HCT116 (cell line): ENCODE measurements around the gene ZBTB3. TPM values are rescaled to one million over a fixed set of nuclear protein-coding genes. Genes with fewer than 3 reads are reported as not detected.
"Not testable (repeated sequence)": the region's sequence is repeated elsewhere in the genome, so short reads cannot be mapped to it uniquely, and the experiment has no call there.

Source experiments
- ATAC-seq: fragments of 200-7000 bp; cut with Tn5 transposase; 2 replicates; pipeline ENCODE4 v1.9.1; 2020; ENCODE audit warnings: mild to moderate bottlenecking, moderate library complexity
- BruUV-seq: library from RNA; stranded (reverse); fragments of 400-500 nt; replicated peaks from 2 replicates; lab custom pipeline; 2021; lab: Mats Ljungman, UMichigan
- CTCF ChIA-PET: fragments of 300-600 bp; sonication (Branson Sonifier 250); formaldehyde crosslinking; loops from one replicate; lab custom pipeline; 2021; ENCODE audit warnings: antibody characterized with exemption; lab: Charles Lee
- POLR2A ChIA-PET: fragments of 300-600, 350-600 bp; sonication (Branson Sonifier 250); formaldehyde crosslinking; loops from one replicate; lab custom pipeline; 2021; ENCODE audit warnings: antibody characterized with exemption; lab: Charles Lee
- RAD21 ChIA-PET, 2 experiments: fragments of 300-600 bp; sonication (Branson Sonifier 250); formaldehyde crosslinking; loops; one replicate each; lab custom pipeline; 2023; ENCODE audit warnings: low total read pairs in 2 of 2; ENCODE audit not compliant: uncharacterized antibody in 2 of 2, unreplicated experiment in 2 of 2, low non-redundant PET in 1 of 2; lab: Charles Lee
- DNase-seq: peaks from one replicate; pipeline ENCODE4 v3.0.0-alpha.2; 2010; ENCODE audit warnings: low read depth, low spot score
- H2AFZ ChIP-seq: fragments of 200-600 bp; shearing (Covaris generic), sonication (generic); 2 replicates; pipeline ENCODE4 v1.6.1; 2017; ENCODE audit warnings: low read depth, mixed run types, mixed read lengths, antibody characterized with exemption, low read length; ENCODE audit not compliant: poor library complexity, severe bottlenecking
- H3K27ac ChIP-seq: 2 replicates; pipeline ENCODE4 v1.5.1; 2012; ENCODE audit warnings: low read depth, low read length
- H3K27me3 ChIP-seq: fragments of 200-600 bp; sonication (generic); 2 replicates; pipeline ENCODE4 v1.6.1; 2016; ENCODE audit warnings: mixed run types, low read length, mixed read lengths; ENCODE audit not compliant: insufficient read depth
- H3K36me3 ChIP-seq, 2 experiments: fragments of 200-500 bp in 1 of 2; fragments of 200-600 bp in 1 of 2; sonication (Bioruptor generic) in 1 of 2; sonication (generic) in 1 of 2; 2 replicates each; pipeline versions ENCODE4 v1.5.1 to v1.6.1; 2014 to 2016; ENCODE audit warnings: low read length in 2 of 2, inconsistent platforms in 1 of 2, mixed read lengths in 1 of 2, mixed run types in 1 of 2; ENCODE audit not compliant: insufficient read depth in 2 of 2, control insufficient read depth in 1 of 2
- H3K4me1 ChIP-seq, 2 experiments: fragments of 200-600 bp in 1 of 2; sonication (generic) in 1 of 2; 2 replicates each; pipeline versions ENCODE4 v1.5.1 to v1.6.1; 2012 to 2017; ENCODE audit warnings: low read length in 2 of 2, inconsistent platforms in 1 of 2, mild to moderate bottlenecking in 1 of 2, mixed read lengths in 1 of 2, mixed run types in 1 of 2, moderate library complexity in 1 of 2; ENCODE audit not compliant: insufficient read depth in 2 of 2, control insufficient read depth in 1 of 2
- H3K4me2 ChIP-seq: fragments of 200-600 bp; sonication (generic); 2 replicates; pipeline ENCODE4 v1.6.1; 2017; ENCODE audit warnings: mixed run types, low read length, mixed read lengths
- H3K4me3 ChIP-seq, 2 experiments: fragments of 200-600 bp in 1 of 2; sonication (generic) in 1 of 2; replicated peaks in 1 of 2; 2 replicates each; pipeline ENCODE4 v1.5.1; 2011 to 2016; ENCODE audit warnings: low read length in 2 of 2, control low read depth in 1 of 2, low read depth in 1 of 2, mild to moderate bottlenecking in 1 of 2, mixed read lengths in 1 of 2, mixed run types in 1 of 2
- H3K79me2 ChIP-seq: fragments of 200-600 bp; sonication (generic); 2 replicates; pipeline ENCODE4 v1.6.1; 2017; ENCODE audit warnings: mild to moderate bottlenecking, mixed run types, low read length, moderate library complexity, mixed read lengths; ENCODE audit not compliant: insufficient read depth
- H3K9ac ChIP-seq: fragments of 200-600 bp; sonication (generic); 2 replicates; pipeline ENCODE4 v1.6.1; 2016; ENCODE audit warnings: low read length, mixed read lengths
- H3K9me2 ChIP-seq: fragments of 200-600 bp; sonication (generic), shearing (Covaris generic); 2 replicates; pipeline ENCODE4 v1.6.1; 2017; ENCODE audit warnings: mixed run types, mild to moderate bottlenecking, moderate library complexity; ENCODE audit not compliant: insufficient read depth
- H3K9me3 ChIP-seq, 2 experiments: fragments of 200-500 bp in 1 of 2; fragments of 200-600 bp in 1 of 2; sonication (Bioruptor generic) in 1 of 2; sonication (generic) in 1 of 2; 2 replicates each; pipeline ENCODE4 v1.6.1; 2014 to 2017; ENCODE audit warnings: low read length in 2 of 2, mixed read lengths in 2 of 2, inconsistent platforms in 1 of 2, low read depth in 1 of 2, mild to moderate bottlenecking in 1 of 2, mixed run types in 1 of 2, moderate library complexity in 1 of 2; ENCODE audit not compliant: control insufficient read depth in 1 of 2, insufficient read depth in 1 of 2
- H4K20me1 ChIP-seq: fragments of 200-600 bp; sonication (generic), shearing (Covaris generic); 2 replicates; pipeline ENCODE4 v1.6.1; 2017; ENCODE audit warnings: mixed run types, mild to moderate bottlenecking, moderate library complexity; ENCODE audit not compliant: insufficient read depth
- CEBPB ChIP-seq: IDR thresholded peaks from 2 replicates; pipeline ENCODE4 v1.6.1; 2012; ENCODE audit warnings: low read depth
- EGR1 ChIP-seq: IDR thresholded peaks from 2 replicates; pipeline ENCODE4 v1.6.1; 2012; ENCODE audit warnings: low read depth
- EZH2 ChIP-seq: fragments of 200-600 bp; sonication (generic); IDR thresholded peaks from 2 replicates; pipeline ENCODE4 v1.6.1; 2017; ENCODE audit warnings: antibody characterized with exemption, mixed run types
- FOSL1 ChIP-seq: IDR thresholded peaks from 2 replicates; pipeline ENCODE4 v1.6.1; 2012; ENCODE audit warnings: low read depth
- JUND ChIP-seq: IDR thresholded peaks from 2 replicates; pipeline ENCODE4 v1.6.1; 2012
- POLR2A ChIP-seq: IDR thresholded peaks from 2 replicates; pipeline ENCODE4 v1.7.0; 2011; ENCODE audit warnings: borderline replicate concordance; ENCODE audit not compliant: insufficient read depth, insufficient read length; ENCODE audit errors: extremely low read depth
- POLR2AphosphoS5 ChIP-seq: IDR thresholded peaks from 2 replicates; pipeline ENCODE4 v1.6.1; 2011; ENCODE audit warnings: mild to moderate bottlenecking, low read depth, low read length, moderate library complexity
- RAD21 ChIP-seq: IDR thresholded peaks from 2 replicates; pipeline ENCODE4 v1.6.1; 2012; ENCODE audit warnings: low read depth, mild to moderate bottlenecking
- SIN3A ChIP-seq: IDR thresholded peaks from 2 replicates; pipeline ENCODE4 v1.6.1; 2012; ENCODE audit warnings: low read depth
- SP1 ChIP-seq: IDR thresholded peaks from 2 replicates; pipeline ENCODE4 v1.6.1; 2012; ENCODE audit warnings: low read depth
- SRF ChIP-seq: IDR thresholded peaks from 2 replicates; pipeline ENCODE4 v1.6.1; 2012; ENCODE audit warnings: low read depth
- YY1 ChIP-seq: IDR thresholded peaks from 2 replicates; pipeline ENCODE4 v1.6.1; 2011; ENCODE audit warnings: low read length, low read depth, moderate library complexity, mild to moderate bottlenecking; ENCODE audit not compliant: insufficient replicate concordance; ENCODE audit errors: extremely low read depth
- intact Hi-C: fragments of 100-400 bp; cut with micrococcal nuclease; formaldehyde crosslinking; loops from 2 replicates; pipeline ENCODE4 v1.10.0; 2022
- total RNA-seq: library from RNA; stranded (reverse); gene quantifications from one replicate; pipeline ENCODE4 v1.2.1, GENCODE V29; 2021; ENCODE audit not compliant: unreplicated experiment
- TF ChIP-seq, protein P1 (sequence below): IDR thresholded peaks from 2 replicates; pipeline ENCODE4 v1.6.1; 2012
- TF ChIP-seq, protein P2 (sequence below): IDR thresholded peaks from 2 replicates; pipeline ENCODE4 v1.6.1; 2011; ENCODE audit warnings: mild to moderate bottlenecking, low read length, moderate library complexity; ENCODE audit not compliant: insufficient replicate concordance; ENCODE audit errors: extremely low read depth
- TF ChIP-seq, protein P3 (sequence below), 3 experiments: fragments of 200-600 bp in 1 of 3; sonication (generic) in 1 of 3; IDR thresholded peaks in 2 of 3; conservative IDR thresholded peaks in 1 of 3; 2 replicates each; pipeline ENCODE4 v1.5.1; 2012 to 2017; ENCODE audit warnings: low read depth in 2 of 3, low read length in 2 of 3, antibody characterized with exemption in 1 of 3, borderline replicate concordance in 1 of 3, control low read depth in 1 of 3, mild to moderate bottlenecking in 1 of 3, mixed read lengths in 1 of 3, mixed run types in 1 of 3, moderate library complexity in 1 of 3; ENCODE audit not compliant: insufficient read depth in 1 of 3
- TF ChIP-seq, protein P4 (sequence below): IDR thresholded peaks from 2 replicates; pipeline ENCODE4 v1.6.1; 2012

ZBTB3 gene
- total RNA-seq, 1 experiment from 2014 or later: 11.3 TPM

DNA sequence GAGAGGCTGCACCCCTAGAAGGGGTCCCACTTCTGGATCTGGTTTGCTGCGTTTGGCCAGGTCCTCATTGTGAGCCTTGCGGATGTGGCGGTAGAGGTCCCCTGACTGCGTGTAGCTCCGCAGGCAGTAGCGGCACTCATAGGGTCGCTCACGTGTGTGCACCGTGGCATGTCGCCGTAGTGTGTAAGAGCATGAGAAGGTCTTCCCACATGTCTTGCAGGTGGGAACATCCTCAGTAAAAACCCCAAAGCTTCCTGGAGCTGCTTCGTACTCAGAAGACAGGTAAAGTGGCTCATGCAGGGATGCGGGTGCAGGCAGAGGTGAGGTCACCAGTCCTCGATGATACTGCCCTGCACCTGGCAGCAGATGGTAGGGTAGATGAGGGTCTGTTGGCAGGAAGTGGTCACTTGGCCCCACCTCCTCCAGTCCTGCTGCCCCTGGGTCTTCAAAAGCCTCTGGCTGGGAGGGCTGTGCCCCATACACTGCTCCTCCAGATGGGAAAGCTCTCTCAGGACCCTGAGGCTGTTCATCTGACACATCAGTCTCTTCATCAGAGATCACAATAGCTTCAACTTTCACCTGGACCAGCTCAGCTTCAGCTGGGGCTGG, 1.7 kb downstream of the ZBTB3 start:
- Histone ChIP-seq H3K27me3 (no peaks in the 10 kb centered on the region), H4K20me1 (no peaks in the 10 kb centered on the region), H3K4me3 (no peak overlapping the region), H3K4me2 (no peak overlapping the region), H3K9ac (no peak overlapping the region), H2AFZ (no peak overlapping the region), H3K36me3 (no peaks in the 10 kb centered on the region), H3K79me2 (no peaks in the 10 kb centered on the region; the same call in 1 of the 2 replicates), H3K9me3 (no peaks in the 10 kb centered on the region), H3K9me2 (no peaks in the 10 kb centered on the region), H3K4me1 (peaks cover 4 to 18% of the 10 kb centered on the region in 2 experiments; a peak in 3 of 4 replicates), H3K27ac (no peak overlapping the region)
- BruUV-seq: no TSS peak
- DNase-seq (no peak), ATAC-seq (no peak)
- intact Hi-C loops: no loop called here
- POLR2A ChIA-PET: no interaction called here
- CTCF ChIA-PET: no interaction called here
- TF ChIP-seq SIN3A (no peak), JUND (no peak), FOSL1 (no peak), SRF (no peak), POLR2AphosphoS5 (no peak), YY1 (no peak), SP1 (no peak), EGR1 (no peak), RAD21 (no peak), CEBPB (no peak), EZH2 (no peak), POLR2A (no peak)
- TF ChIP-seq, protein P1, sequence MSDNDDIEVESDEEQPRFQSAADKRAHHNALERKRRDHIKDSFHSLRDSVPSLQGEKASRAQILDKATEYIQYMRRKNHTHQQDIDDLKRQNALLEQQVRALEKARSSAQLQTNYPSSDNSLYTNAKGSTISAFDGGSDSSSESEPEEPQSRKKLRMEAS: no peak
- TF ChIP-seq, protein P2, sequence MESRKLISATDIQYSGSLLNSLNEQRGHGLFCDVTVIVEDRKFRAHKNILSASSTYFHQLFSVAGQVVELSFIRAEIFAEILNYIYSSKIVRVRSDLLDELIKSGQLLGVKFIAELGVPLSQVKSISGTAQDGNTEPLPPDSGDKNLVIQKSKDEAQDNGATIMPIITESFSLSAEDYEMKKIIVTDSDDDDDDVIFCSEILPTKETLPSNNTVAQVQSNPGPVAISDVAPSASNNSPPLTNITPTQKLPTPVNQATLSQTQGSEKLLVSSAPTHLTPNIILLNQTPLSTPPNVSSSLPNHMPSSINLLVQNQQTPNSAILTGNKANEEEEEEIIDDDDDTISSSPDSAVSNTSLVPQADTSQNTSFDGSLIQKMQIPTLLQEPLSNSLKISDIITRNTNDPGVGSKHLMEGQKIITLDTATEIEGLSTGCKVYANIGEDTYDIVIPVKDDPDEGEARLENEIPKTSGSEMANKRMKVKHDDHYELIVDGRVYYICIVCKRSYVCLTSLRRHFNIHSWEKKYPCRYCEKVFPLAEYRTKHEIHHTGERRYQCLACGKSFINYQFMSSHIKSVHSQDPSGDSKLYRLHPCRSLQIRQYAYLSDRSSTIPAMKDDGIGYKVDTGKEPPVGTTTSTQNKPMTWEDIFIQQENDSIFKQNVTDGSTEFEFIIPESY: no peak
- TF ChIP-seq, protein P3, sequence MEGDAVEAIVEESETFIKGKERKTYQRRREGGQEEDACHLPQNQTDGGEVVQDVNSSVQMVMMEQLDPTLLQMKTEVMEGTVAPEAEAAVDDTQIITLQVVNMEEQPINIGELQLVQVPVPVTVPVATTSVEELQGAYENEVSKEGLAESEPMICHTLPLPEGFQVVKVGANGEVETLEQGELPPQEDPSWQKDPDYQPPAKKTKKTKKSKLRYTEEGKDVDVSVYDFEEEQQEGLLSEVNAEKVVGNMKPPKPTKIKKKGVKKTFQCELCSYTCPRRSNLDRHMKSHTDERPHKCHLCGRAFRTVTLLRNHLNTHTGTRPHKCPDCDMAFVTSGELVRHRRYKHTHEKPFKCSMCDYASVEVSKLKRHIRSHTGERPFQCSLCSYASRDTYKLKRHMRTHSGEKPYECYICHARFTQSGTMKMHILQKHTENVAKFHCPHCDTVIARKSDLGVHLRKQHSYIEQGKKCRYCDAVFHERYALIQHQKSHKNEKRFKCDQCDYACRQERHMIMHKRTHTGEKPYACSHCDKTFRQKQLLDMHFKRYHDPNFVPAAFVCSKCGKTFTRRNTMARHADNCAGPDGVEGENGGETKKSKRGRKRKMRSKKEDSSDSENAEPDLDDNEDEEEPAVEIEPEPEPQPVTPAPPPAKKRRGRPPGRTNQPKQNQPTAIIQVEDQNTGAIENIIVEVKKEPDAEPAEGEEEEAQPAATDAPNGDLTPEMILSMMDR (IDR thresholded peaks at IDR 0.05 in 2 of 3, conservative IDR thresholded peaks at IDR 0.05 in 1 of 3; ENCODE audit: borderline replicate concordance in 1 of 3, insufficient read depth in 1 of 3, low read depth in 2 of 3, low read length in 2 of 3): no peak
- TF ChIP-seq, protein P4, sequence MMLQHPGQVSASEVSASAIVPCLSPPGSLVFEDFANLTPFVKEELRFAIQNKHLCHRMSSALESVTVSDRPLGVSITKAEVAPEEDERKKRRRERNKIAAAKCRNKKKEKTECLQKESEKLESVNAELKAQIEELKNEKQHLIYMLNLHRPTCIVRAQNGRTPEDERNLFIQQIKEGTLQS: no peak
- RAD21 ChIA-PET: no interaction called here

DNA sequence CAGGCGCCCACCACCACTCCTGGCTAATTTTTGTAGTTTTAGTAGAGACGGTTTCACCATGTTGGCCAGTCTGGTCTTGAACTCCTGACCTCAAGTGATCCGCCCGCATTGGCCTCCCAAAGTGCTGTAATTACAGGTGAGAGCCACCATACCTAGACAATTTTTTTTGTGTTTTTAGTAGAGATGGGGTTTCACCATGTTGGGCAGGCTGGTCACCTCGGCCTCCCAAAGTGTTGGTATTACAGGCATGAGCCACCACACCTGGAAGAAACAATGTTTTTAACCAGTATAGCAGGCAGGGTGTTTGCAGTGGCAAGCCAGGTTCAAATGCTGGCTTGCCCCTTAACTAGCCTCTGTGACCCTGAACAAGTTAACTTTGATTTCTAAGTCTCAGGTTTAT, 4.0 kb downstream of the ZBTB3 start:
- CTCF ChIA-PET, DNase-seq, H2AFZ ChIP-seq, H3K9ac ChIP-seq, H3K27ac ChIP-seq, H3K4me3 ChIP-seq, H3K9me3 ChIP-seq, H3K4me2 ChIP-seq, H3K27me3 ChIP-seq, H4K20me1 ChIP-seq, intact Hi-C loops, ATAC-seq, BruUV-seq, RAD21 ChIA-PET, H3K79me2 ChIP-seq, H3K36me3 ChIP-seq, H3K9me2 ChIP-seq: not testable (repeated sequence)
- H3K4me1 ChIP-seq: peaks cover 4 to 15% of the 10 kb centered on the region in 2 experiments; a peak in 3 of 4 replicates
- POLR2A ChIA-PET: interaction anchor here (1.6 kb wide), 1 partner anchor 22 kb away, joined by 4 read pairs; the partner anchor contains the start of genes HNRNPUL2 and TTC9C
